ENCODE results near the gene ARHGAP26. TPM values are rescaled to one million over a fixed set of nuclear protein-coding genes. Genes with fewer than 3 reads are reported as not detected.

ARHGAP26 gene
- total and polyA plus RNA-seq, 5 donors: 13.2 to 56.9 (median 47.0) TPM

GRCh38 chr5:142905348-142905747 lies 135.2 kb downstream of the ARHGAP26 start:
- 91% methylated on average over 2 of the region's 2 CpGs for WGBS
- no peaks in the 10 kb centered on the region for H3K9me3 ChIP-seq (ENCODE audit: control insufficient read depth, low read length)
- no peak for ATAC-seq
- H3K27me3 ChIP-seq (ENCODE audit: control insufficient read depth, insufficient read depth): no peaks in the 10 kb centered on the region
- intact Hi-C loops (cut with DNase I): no loop called here
- H3K4me1 ChIP-seq (ENCODE audit: control insufficient read depth, insufficient read depth, low read length): peaks cover 11% of the 10 kb centered on the region
- H3K27ac ChIP-seq (ENCODE audit: low read length): no peak overlapping the region
- no peak for DNase-seq
- no peak overlapping the region for H3K4me3 ChIP-seq (ENCODE audit: low read length)

GRCh38 chr5:142906863-142907671 lies 136.9 kb downstream of the ARHGAP26 start:
- intact Hi-C loops (cut with DNase I): no loop called here
- ATAC-seq (peak; percentile 78 to 83), DNase-seq (peak; percentile 58 to 61 (median 61))
- Histone ChIP-seq H3K4me3 (ENCODE audit: low read length) (no peak overlapping the region), H3K9me3 (ENCODE audit: control insufficient read depth, low read length) (no peaks in the 10 kb centered on the region), H3K27ac (ENCODE audit: low read length) (peak overlapping the region; percentile 48), H3K4me1 (ENCODE audit: control insufficient read depth, insufficient read depth, low read length) (peaks cover 8% of the 10 kb centered on the region), H3K27me3 (ENCODE audit: control insufficient read depth, insufficient read depth) (no peaks in the 10 kb centered on the region)
- 51% methylated on average over 7 of the region's 7 CpGs for WGBS

- H3K4me1 ChIP-seq (ENCODE audit: control insufficient read depth, insufficient read depth, low read length): no peaks in the 10 kb centered on the region
- no peaks in the 10 kb centered on the region for H3K27me3 ChIP-seq (ENCODE audit: control insufficient read depth, insufficient read depth)
- 84% methylated on average over 3 of the region's 3 CpGs for WGBS
- ATAC-seq: no peak
- H3K9me3 ChIP-seq (ENCODE audit: control insufficient read depth, low read length): no peaks in the 10 kb centered on the region
- H3K27ac ChIP-seq (ENCODE audit: low read length): no peak overlapping the region
- DNase-seq: no peak
- H3K4me3 ChIP-seq (ENCODE audit: low read length): no peak overlapping the region
- intact Hi-C loops (cut with DNase I): no loop called here
Measured at GRCh38 chr5:142908659-142909058, 138.5 kb downstream of the ARHGAP26 start.

- Histone ChIP-seq H3K27ac (ENCODE audit: low read length) (no peak overlapping the region), H3K27me3 (ENCODE audit: control insufficient read depth, insufficient read depth) (no peaks in the 10 kb centered on the region), H3K4me3 (ENCODE audit: low read length) (no peak overlapping the region), H3K4me1 (ENCODE audit: control insufficient read depth, insufficient read depth, low read length) (no peaks in the 10 kb centered on the region), H3K9me3 (ENCODE audit: control insufficient read depth, low read length) (no peaks in the 10 kb centered on the region)
- ATAC-seq (no peak), DNase-seq (no peak)
- intact Hi-C loops (cut with DNase I): loop anchor here in 1 of 4 donors (10.0 kb wide), 1 partner anchor 915 kb away; no protein-coding TSS in a partner anchor
- 81% methylated on average over 6 of the region's 6 CpGs for WGBS
Measured at GRCh38 chr5:142910128-142910527, 140.0 kb downstream of the ARHGAP26 start.

GRCh38 chr5:142911170-142911569 lies 141.0 kb downstream of the ARHGAP26 start:
- H3K4me1 ChIP-seq (ENCODE audit: control insufficient read depth, insufficient read depth, low read length): no peaks in the 10 kb centered on the region
- intact Hi-C loops (cut with DNase I): loop anchor here in 1 of 4 donors (10.0 kb wide), 1 partner anchor 914 kb away; no protein-coding TSS in a partner anchor
- no peak overlapping the region for H3K27ac ChIP-seq (ENCODE audit: low read length)

GRCh38 chr5:142911775-142912174 lies 141.6 kb downstream of the ARHGAP26 start:
- no peak overlapping the region for H3K27ac ChIP-seq (ENCODE audit: low read length)
- DNase-seq (no peak), ATAC-seq (no peak)
- no peaks in the 10 kb centered on the region for H3K27me3 ChIP-seq (ENCODE audit: control insufficient read depth, insufficient read depth)
- intact Hi-C loops (cut with DNase I): loop anchor here in 1 of 4 donors (10.0 kb wide), 1 partner anchor 913 kb away; no protein-coding TSS in a partner anchor
- no peak overlapping the region for H3K4me3 ChIP-seq (ENCODE audit: low read length)
- H3K9me3 ChIP-seq (ENCODE audit: control insufficient read depth, low read length): no peaks in the 10 kb centered on the region
- no peaks in the 10 kb centered on the region for H3K4me1 ChIP-seq (ENCODE audit: control insufficient read depth, insufficient read depth, low read length)

More at GRCh38 chr5:142911170-142911569, 141.0 kb downstream of the ARHGAP26 start:
- Histone ChIP-seq H3K9me3 (ENCODE audit: control insufficient read depth, low read length) (no peaks in the 10 kb centered on the region), H3K4me3 (ENCODE audit: low read length) (no peak overlapping the region), H3K27me3 (ENCODE audit: control insufficient read depth, insufficient read depth) (no peaks in the 10 kb centered on the region)
- WGBS: 86% methylated on average over 3 of the region's 3 CpGs
- no peak for ATAC-seq
- DNase-seq: no peak

- DNase-seq: no peak
- Histone ChIP-seq H3K27ac (ENCODE audit: low read length) (no peak overlapping the region), H3K4me3 (ENCODE audit: low read length) (no peak overlapping the region), H3K9me3 (ENCODE audit: control insufficient read depth, low read length) (no peaks in the 10 kb centered on the region), H3K4me1 (ENCODE audit: control insufficient read depth, insufficient read depth, low read length) (no peaks in the 10 kb centered on the region), H3K27me3 (ENCODE audit: control insufficient read depth, insufficient read depth) (no peaks in the 10 kb centered on the region)
- intact Hi-C loops (cut with DNase I): loop anchor here in 1 of 4 donors (10.0 kb wide), 1 partner anchor 911 kb away; no protein-coding TSS in a partner anchor
- no peak for ATAC-seq
- 86% methylated on average over 9 of the region's 9 CpGs for WGBS
Measured at GRCh38 chr5:142913728-142914338, 143.7 kb downstream of the ARHGAP26 start.

- 92% methylated on average over 8 of the region's 8 CpGs for WGBS
- Histone ChIP-seq H3K9me3 (ENCODE audit: control insufficient read depth, low read length) (no peaks in the 10 kb centered on the region), H3K27ac (ENCODE audit: low read length) (no peak overlapping the region), H3K4me1 (ENCODE audit: control insufficient read depth, insufficient read depth, low read length) (no peaks in the 10 kb centered on the region), H3K27me3 (ENCODE audit: control insufficient read depth, insufficient read depth) (no peaks in the 10 kb centered on the region), H3K4me3 (ENCODE audit: low read length) (no peak overlapping the region)
- no peak for DNase-seq
- ATAC-seq: no peak
- intact Hi-C loops (cut with DNase I): loop anchor here in 1 of 4 donors (10.0 kb wide), 1 partner anchor 910 kb away; no protein-coding TSS in a partner anchor
Measured at GRCh38 chr5:142915038-142915437, 144.9 kb downstream of the ARHGAP26 start.

GRCh38 chr5:142915813-142916424 lies 145.7 kb downstream of the ARHGAP26 start:
- no peak for DNase-seq
- 72% methylated on average over 8 of the region's 8 CpGs for WGBS
- ATAC-seq: no peak
- H3K27ac ChIP-seq (ENCODE audit: low read length): no peak overlapping the region
- no peaks in the 10 kb centered on the region for H3K9me3 ChIP-seq (ENCODE audit: control insufficient read depth, low read length)
- no peaks in the 10 kb centered on the region for H3K27me3 ChIP-seq (ENCODE audit: control insufficient read depth, insufficient read depth)
- no peaks in the 10 kb centered on the region for H3K4me1 ChIP-seq (ENCODE audit: control insufficient read depth, insufficient read depth, low read length)
- intact Hi-C loops (cut with DNase I): loop anchor here in 1 of 4 donors (10.0 kb wide), 1 partner anchor 909 kb away; no protein-coding TSS in a partner anchor
- no peak overlapping the region for H3K4me3 ChIP-seq (ENCODE audit: low read length)

- intact Hi-C loops (cut with DNase I): loop anchor here in 1 of 4 donors (10.0 kb wide), 1 partner anchor 906 kb away; no protein-coding TSS in a partner anchor
- Histone ChIP-seq H3K9me3 (ENCODE audit: control insufficient read depth, low read length) (no peaks in the 10 kb centered on the region), H3K27ac (ENCODE audit: low read length) (no peak overlapping the region), H3K27me3 (ENCODE audit: control insufficient read depth, insufficient read depth) (no peaks in the 10 kb centered on the region), H3K4me3 (ENCODE audit: low read length) (no peak overlapping the region), H3K4me1 (ENCODE audit: control insufficient read depth, insufficient read depth, low read length) (no peaks in the 10 kb centered on the region)
- no peak for DNase-seq
- 79% methylated on average over 7 of the region's 7 CpGs for WGBS
- no peak for ATAC-seq
Measured at GRCh38 chr5:142918959-142919635, 148.9 kb downstream of the ARHGAP26 start.
